GM21737 (cell line): ENCODE measurements around the gene ACHE.

Source experiments
- ATAC-seq: cut with Tn5 transposase; IDR thresholded peaks from one replicate; pipeline ENCODE4 v1.9.1; 2021; ENCODE audit warnings: mild to moderate bottlenecking, moderate library complexity; ENCODE audit not compliant: unreplicated experiment

Gene ACHE

DNA sequence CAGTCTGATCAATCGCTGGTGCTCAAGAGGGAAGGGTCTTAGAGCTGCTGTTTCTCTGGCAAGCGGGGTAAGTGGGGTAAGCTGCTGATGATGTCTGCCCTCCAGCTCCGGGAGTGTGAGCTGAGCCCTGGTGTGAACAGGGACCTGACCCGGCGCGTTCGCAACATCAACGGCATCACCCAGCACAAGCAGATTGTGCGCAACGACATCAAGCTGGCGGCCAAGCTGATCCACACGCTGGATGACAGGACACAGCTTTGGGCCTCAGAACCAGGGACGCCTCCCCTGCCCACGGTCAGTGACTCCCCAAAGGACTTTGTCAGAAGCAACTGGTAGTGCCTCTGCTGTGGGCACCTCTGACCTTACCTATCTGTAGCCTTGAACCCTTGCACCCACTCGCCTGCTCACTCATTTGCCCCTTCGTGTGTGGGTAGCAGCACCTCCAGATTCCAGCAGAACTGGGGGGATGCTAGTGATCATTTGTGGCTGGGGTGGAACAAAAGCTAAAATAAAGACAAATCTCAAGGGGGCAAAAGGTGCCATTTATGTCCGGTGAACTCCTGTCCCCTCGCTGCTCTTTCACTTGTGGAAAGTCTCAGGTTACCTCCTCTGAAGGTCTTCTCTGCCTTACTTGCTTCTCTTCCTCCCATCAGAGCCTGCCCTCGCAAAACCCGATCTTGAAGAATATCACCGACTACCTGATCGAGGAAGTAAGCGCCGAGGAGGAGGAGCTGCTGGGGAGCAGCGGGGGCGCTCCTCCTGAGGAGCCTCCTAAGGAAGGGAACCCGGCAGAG lies 9.3 kb downstream of the ACHE start:
- no peak for ATAC-seq

DNA sequence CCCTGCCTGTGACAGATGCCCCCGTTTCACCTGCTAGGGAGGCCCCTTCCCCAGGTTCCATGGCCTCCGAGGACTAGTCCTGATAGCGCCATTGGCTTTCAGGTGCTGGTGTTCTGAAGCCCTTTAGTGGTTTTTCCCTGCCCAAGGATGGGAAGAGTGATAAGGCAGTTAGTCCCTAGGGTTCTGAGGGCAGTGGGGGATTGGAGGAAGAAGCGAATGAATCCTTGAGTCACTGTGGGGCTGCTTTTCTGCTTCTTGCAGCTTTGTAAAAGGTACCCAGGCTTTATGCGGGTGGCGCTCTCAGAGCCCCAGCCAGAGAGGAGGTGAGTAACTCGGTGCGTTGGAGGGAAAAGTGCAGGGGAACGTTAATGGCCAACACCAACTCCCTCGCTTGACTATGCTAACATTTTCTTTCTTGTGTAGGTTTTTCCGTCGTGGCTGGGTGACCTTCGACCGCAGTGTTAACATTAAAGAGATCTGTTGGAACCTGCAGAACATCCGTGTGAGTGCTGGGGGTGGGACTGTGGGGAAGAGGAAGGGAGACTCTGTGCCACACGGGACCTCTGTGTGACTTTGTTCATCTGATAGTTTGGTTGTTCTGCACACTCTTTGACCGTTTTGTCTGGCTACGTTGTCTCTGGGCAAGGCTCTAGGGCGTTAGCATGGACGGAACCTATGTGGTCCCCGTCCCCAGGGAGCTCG lies 10.1 kb downstream of the ACHE start:
- no peak for ATAC-seq

DNA sequence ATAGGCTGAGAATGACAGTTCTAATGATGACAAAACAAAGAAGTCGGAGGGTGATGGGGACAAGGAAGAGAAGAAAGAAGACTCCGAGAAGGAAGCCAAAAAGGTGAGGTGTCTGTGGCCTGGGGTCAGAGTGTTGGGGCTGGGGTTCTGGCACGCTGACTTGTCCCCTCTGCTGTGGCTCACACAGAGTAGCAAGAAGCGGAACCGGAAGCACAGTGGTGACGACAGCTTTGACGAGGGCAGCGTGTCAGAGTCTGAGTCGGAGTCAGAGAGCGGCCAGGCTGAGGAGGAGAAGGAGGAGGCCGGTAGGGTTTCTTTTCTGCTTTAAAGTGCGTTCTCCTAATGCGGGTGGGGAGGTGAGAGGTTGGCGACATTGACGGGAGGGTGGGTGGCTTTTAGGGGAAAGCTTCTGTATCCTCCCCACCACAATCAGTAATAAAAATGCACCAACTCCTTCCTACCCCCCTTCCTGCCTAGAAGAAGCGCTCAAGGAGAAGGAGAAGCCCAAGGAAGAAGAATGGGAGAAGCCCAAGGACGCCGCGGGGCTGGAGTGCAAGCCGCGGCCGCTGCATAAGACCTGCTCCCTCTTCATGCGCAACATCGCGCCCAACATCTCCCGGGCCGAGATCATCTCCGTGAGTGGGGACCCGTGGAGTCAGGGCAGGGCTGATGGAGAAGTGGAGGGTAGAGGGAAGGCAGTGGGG lies 10.8 kb downstream of the ACHE start:
- ATAC-seq, result no peak

DNA sequence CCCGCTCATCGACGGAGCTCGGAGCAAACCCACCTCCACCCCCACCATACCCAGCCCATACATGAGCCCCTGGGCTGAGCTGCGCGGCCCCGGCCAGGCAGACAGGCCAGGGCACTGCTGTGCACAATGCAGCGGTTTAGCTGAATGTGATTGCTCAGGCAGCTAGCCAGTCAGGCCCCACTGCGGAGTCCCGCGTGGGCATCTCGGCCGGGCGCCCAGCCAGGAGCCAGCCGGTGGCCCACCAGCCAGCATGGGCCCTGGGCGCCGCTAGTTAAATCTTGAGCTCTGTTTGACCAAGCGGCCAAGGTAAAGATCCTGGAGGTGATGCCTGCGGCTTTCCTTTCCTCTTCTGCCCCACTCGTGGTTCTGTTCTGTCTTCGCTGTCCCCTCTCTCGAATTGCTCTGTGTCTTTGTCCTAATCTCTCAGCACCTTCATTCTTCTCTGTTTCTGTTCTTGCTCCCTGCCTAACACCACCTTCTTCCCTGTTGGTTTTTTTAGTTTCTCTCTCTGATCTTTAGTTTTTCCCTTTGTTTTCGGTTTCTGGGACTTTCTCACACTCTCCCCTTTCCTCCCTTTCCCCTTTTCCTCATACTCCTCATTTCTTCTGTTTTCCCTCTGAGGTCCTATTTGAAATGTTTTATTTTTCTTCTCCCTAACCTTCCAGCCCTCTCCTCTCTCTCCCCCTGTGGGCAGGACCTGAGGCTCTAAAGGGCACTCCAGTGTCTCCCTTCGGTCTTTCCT lies 12.7 kb downstream of the ACHE start:
- no peak for ATAC-seq

GRCh38 chr7:100882201-100882600 lies 13.5 kb downstream of the ACHE start:
- no peak for ATAC-seq

DNA sequence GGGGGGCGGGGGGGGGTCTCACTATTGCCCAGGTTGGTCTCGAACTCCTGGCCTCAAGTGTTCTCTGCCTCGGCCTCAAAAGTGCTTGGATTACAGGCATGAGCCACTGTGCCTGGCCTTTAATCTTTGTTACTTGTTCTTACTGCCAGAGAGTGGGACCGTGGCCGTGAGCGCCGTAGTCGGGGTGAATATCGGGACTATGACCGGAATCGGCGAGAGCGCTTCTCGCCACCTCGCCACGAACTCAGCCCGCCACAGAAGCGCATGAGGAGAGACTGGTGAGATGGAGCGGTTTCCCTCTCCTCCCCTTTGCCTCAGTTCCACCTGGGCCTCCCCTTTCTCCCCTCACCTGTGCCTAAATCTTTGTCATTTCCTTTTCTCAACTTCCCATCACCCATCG lies 14.6 kb downstream of the ACHE start:
- no peak for ATAC-seq

DNA sequence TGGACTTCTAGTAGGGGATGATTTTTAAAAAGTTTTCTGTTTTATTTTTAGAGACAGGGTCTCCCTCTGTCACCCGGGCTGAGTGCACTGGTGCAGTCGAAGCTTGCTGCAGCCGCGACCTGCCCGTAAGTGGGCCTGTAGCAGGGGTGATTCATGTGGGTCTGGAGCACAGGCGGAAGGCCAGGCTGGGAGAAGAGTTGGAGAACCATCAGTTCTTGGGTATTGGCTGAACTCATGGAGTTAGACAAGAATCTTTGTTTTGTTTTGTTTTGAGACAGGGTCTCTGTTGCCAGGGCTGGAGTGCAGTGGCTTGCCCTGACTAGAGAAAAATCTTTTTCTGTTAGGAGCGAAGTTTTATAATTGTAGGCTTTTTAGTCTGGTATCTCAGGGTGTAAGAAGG lies 15.0 kb downstream of the ACHE start:
- no peak for ATAC-seq

DNA sequence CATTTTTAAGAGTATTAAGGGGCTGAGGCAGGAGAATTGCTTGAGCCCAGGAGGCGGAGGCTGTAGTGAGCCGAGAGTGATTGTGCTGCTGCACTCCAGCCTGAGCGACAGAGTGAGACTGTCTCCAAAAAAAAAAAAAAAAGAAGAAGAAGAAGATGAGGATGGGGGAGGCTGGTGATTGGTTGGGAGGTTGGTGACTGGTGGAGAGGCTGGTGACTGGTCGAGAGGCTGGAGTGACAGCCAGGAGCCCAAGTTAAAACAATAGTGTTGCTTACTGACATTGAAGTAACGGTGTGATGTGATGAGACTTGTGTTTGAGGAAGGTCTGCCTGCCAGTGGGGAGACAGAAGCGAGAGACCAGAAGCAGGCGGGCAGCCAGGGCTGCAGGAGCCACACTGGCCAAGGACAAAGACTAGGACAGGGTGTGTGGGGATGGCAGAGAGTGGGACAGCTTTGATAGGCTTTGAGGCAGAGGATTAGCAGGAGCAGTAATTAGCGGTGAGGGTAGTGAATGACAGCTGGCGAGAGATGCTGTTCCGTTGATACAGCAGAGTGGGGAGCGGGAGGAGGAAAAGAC lies 15.9 kb downstream of the ACHE start:
- no peak for ATAC-seq

DNA sequence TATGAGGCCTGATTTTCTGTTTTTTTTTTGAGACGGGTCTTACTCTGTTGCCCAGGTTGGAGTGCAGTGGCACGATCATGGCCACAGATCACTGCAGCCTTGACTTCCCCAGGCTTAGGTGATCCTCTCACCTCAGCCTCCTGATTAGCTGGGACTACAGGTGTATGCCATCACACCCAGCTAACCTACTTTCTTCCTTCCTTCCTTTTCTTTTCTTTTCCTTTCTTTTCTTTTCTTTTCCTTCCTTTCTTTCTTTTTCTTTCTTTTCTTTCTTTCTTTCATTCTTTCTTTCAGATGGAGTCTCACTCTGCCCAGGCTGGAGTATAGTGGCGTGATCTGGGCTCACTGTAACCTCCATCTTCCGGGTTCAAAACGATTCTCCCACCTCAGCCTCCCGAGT lies 17.0 kb downstream of the ACHE start:
- no peak for ATAC-seq

DNA sequence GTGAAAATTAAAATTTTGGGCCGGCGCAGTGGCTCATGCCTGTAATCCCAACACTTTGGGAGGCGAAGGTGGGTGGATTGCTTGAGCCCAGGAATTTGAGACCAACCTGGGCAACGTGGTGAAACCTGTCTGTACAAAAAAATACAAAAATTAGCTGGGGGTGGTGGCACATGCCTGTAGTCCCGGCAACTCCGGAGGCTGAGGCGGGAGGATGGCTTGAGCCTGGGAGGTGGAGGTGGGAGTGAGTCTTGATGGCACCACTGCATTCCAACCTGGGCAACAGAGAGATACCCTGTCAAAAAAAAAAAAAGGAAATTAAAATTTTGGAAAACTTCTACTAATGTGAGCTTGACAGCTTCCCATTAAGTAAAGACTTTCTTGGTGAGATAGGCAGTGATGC lies 17.7 kb downstream of the ACHE start:
- no peak for ATAC-seq

- peak; percentile 24 for ATAC-seq
These were observed 20.3 kb downstream of the ACHE start for GRCh38 chr7:100875356-100875751.

GRCh38 chr7:100874577-100875355 lies 20.9 kb downstream of the ACHE start, which contains the start of gene SRRT:
Gene SRRT (plus strand): TSS chr7:100875103. CDS start chr7:100875591, 488 bp downstream.
- peak; percentile 93 for ATAC-seq

DNA sequence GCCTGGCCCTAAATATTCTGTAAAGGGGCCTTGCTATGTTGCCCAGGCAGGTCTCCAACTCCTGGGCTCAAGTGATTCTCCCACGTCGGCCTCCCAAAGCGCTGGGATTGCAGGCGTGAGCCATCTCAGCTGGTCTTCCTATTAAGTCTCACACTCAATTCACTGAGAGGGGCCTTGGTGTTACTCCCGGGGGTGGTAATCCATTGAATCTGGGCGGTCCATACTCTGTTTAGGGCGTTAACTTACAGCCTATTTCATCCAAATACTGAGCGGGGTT lies 21.4 kb downstream of the ACHE start:
- no peak for ATAC-seq

GRCh38 chr7:100873599-100874299 lies 21.9 kb downstream of the ACHE start:
- ATAC-seq, result no peak

DNA sequence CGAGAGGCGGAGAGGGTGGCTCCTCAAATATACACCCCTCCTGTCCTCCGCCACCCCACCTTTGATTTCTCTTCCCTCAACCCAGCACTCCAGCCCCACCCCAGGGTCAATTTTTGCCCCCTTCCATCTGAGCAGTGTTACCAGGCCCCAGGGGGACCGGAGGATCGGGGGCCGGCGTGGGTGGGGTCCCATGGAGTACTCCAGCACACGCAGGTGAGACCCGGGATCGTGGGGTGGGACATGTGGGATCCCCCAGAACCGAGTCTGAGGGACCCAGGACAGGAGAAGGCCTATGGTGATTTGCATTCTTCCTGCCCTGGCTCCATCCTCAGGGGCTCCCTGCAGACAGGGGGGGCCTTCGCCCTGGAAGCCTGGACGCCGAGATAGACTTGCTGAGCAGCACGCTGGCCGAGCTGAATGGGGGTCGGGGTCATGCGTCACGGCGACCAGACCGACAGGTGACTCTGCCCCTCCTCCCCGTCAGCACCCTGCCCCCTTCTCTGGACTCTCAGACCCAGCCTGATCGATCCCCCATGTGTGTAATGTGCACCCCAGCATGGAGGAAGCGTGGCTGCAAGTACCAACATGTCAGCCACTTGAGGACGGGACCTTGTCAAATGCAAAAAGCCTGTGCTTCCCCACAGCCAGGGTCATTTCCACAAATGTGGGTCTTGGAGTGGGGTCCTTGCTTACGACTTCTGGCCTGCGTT lies 27.8 kb downstream of the ACHE start:
- ATAC-seq, result no peak

GRCh38 chr7:100867040-100867775 lies 28.5 kb downstream of the ACHE start, which contains the start of gene TRIP6:
Gene TRIP6 (plus strand): TSS chr7:100867387. CDS start chr7:100867498, 111 bp downstream.
- ATAC-seq, result no peak

- no peak for ATAC-seq
These were observed 29.0 kb downstream of the ACHE start for GRCh38 chr7:100866729-100867039.
